ENCODE data around the gene ZMIZ1.

The ZMIZ1 gene

GRCh38 chr10:79068562-79069324 is at the start of gene ZMIZ1:
TSS of gene ZMIZ1 (plus strand) at chr10:79068966. CDS start at chr10:79201633, 132,667 bp downstream.
- FAIRE-seq = no peak

GRCh38 chr10:79019441-79020014 is 49.2 kb upstream of the ZMIZ1 start:
- no peak for FAIRE-seq

- no peak for FAIRE-seq
Observed at GRCh38 chr10:79020015-79020491, 48.7 kb upstream of the ZMIZ1 start.

DNA sequence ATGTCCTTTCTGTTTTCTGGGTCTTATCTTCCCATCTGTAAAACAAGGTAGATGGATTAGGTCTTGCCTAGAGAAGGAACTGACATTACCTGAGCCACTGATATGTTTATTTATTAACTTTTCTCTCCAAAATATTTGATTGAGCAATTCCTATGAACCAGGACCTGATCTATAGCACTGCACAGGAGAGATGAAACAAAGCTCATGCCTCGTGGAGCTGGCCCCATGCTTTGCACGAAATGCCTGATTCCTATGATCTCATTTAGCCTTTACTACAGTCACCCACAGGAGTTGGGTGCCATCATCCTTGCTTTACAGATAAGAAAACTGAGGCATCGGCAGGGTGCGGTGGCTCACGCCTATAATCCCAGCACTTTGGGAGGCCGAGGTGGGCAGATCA is 48.2 kb upstream of the ZMIZ1 start:
- FAIRE-seq = no peak

- no peak for FAIRE-seq
Observed at GRCh38 chr10:79021331-79021907, 47.3 kb upstream of the ZMIZ1 start.

- no peak for FAIRE-seq
Observed at GRCh38 chr10:79021948-79022499, 46.7 kb upstream of the ZMIZ1 start.

DNA sequence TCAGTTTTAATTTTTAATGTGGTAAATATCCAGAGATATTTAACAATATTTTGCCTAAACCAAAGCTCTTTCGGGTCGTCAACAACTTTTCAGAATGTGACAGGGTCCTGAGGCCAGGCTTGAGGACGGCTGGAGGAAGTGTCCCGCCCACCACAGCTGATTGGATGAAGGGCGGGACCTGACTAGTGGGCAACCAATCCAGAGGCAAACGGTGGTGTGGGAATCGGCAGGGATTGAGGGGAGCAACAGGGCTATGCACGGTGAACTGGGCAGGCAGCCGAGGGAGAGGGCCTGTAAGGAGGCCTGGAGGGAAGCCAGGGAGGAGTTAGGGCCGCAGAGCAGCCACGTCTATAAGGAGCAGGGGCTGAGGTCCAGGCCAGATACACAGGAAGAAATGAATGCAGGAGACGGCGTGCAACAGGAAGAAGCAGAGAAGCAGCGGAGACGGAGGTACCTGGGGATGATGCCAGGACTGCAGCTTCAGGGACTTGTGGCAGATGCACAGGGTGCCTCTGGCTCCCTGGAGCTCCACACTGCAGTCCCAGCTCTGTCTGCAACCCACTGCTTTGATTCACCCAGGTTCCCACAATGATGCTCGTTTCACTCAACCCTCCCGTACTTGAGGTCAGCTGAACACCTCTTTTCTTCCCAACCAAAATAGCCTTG is 46.1 kb upstream of the ZMIZ1 start:
- FAIRE-seq = no peak

GRCh38 chr10:79023240-79024162 is 45.3 kb upstream of the ZMIZ1 start:
- FAIRE-seq = no peak

DNA sequence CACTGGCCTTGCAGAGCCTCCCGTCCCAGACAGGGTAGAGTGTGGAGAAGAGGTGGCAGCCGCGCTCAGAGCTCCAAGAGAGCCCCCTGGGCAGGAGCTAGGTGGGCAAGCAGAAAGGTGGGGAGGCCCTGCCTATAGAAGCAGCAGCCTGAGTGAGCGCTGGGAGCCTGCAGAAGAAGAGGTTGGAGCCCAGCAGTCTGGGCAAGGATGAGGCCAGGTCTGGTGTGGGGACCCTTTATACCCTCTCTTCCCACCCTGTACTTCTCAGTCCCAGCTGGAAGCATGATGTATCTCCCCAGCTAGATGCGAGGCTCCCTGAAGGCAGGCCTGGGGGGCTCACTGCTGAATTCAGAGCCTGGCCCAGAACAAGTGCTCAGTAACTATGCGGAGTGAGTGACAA is 44.5 kb upstream of the ZMIZ1 start:
- no peak for FAIRE-seq

DNA sequence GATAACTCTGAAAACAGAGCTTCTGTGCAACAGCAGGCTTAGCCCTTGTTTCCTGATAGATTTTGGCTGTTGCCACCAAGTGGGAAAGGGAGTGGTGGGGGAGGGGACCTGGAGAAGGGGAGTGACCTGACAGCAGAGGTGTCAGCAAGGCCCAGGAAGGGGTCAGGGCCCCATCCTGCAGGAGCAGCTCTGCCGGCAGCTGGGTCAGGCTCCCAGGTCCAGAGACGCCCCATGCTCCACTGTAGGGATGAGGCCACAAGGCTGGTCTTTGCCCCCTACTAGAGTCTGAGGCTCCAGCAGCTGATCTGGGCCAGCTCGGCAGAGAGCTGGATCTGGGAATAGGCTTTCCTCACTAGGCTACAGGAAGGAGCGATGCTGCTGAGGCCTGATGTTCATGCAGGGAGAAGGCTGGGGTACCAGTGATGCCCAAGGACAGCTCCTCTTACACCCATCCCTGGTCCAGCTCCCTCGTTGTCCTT is 44.0 kb upstream of the ZMIZ1 start:
- FAIRE-seq = no peak

- no peak for FAIRE-seq
Observed at GRCh38 chr10:79025199-79025832, 43.5 kb upstream of the ZMIZ1 start.

- no peak for FAIRE-seq
Observed at GRCh38 chr10:79026341-79026761, 42.4 kb upstream of the ZMIZ1 start.

- no peak for FAIRE-seq
Observed at GRCh38 chr10:79026806-79027146, 42.0 kb upstream of the ZMIZ1 start.

GRCh38 chr10:79027147-79028055 is 41.4 kb upstream of the ZMIZ1 start:
- FAIRE-seq = no peak

DNA sequence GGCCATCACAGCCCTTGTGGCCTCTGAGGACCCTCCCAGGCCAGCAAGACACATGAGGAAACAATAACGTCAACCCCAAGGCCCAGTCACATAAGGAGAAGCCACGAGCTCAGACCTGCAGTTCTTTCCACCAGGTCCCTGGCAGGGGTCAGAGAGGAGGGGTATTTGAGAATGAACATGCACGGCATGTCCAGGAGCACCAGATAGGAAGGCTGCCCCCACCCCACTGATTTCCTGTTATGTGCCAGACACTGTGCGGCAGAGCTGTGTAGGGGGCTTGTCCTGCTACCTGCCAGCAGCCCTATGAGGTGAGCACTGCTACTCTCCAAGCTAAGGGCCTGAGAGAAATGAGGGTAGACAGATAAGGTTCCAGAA is 40.7 kb upstream of the ZMIZ1 start:
- no peak for FAIRE-seq

DNA sequence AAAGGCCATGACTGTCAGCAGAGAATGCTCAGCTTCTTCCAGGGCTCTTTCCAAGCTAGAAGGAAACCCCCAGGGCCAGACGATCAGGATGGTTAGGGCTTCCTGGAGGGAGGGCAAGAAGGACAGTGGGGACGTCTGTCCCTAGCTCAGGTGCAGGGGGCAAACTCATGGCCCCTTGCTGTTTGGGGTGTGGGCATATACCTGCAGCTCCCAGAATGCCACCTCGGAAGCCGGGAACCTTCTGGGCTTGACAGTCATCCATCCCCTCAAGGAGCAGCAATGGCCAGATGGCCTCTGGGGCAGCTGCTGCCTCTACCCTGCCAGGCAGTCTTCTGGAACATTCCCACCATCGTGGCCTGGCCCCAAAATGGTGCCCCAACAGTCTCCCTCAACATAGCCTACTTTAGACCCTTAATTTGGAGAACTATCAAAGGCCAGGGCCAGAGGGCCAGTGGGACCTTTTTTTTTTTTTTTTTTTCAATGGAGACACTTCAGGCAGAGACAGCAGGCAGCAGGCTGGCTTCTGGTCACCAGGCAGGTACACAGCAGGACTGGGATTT is 40.2 kb upstream of the ZMIZ1 start:
- FAIRE-seq = no peak

DNA sequence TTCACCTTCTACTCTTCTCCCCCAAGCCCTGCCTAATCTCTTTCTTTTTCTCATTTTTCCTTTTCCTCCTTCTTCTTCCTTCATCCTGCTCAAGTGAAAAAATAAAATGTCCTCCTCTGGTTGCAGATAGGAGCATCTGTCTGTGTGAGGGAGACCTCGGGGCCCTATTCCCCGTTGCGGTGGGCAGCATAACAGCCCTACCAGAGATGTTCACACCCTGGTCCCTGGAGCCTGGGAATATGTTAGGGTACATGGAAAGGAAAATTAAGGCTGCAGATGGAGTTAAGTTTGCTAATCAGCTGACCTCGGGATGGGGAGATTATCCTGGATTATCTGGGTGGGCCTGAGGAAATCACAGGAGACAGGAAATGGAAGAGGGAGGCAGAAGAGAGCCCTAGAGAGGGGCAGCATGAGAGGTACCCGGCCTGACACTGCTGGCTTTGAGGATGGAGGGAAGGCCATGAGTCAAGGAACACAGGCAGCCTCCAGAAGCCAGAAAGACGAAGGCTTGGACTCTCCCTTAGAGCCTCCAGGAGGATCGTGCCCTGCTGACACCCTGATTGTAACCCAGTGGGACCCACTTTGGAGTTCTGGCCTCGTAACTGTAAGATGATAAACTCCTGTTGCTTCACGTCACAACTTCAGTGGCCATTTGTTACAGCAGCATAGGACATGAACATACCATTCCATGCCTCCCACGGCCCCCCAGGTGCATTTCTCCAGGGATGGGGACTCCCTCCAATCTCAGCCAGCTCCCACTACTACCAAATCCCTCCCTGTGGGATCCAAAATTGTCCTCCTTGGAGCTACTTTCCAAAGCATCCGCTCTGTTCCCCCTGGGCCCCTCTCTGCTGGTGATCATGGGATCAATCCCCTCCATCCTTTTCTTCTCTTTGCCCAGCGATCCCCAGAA is 39.0 kb upstream of the ZMIZ1 start:
- FAIRE-seq = no peak

DNA sequence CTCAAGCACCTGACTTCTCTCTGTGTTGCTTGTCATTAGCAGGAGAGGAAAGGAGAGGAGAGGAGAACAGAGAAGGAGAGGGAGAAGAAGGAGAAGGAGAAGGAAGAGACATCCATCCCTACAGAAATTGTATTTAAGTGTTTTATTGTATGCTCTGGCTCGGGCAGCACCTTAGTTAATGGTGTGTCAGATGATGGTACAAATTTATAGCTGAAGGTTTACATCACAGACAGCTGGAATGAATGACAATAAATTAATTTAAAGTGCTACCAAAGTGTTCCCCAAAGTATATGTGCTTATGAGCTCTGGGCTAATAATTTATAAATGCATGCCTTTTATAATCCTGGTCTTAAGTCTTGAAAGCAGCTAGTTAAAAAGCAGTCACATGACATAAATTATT is 38.1 kb upstream of the ZMIZ1 start:
- no peak for FAIRE-seq

- no peak for FAIRE-seq
Observed at GRCh38 chr10:79031723-79032122, 37.0 kb upstream of the ZMIZ1 start.

Data from endometrium (tissue), 2 donors.